Measurements from ENCODE around the gene IGFLR1. TPM values are rescaled to one million over a fixed set of nuclear protein-coding genes. Genes with fewer than 3 reads are reported as not detected.

The IGFLR1 gene
- total and polyA plus RNA-seq, 2 of the 8 experiments (the other 6 are each of a cell fraction or from before 2014, with no cell fraction given), result 8.4 to 28.9 TPM

DNA sequence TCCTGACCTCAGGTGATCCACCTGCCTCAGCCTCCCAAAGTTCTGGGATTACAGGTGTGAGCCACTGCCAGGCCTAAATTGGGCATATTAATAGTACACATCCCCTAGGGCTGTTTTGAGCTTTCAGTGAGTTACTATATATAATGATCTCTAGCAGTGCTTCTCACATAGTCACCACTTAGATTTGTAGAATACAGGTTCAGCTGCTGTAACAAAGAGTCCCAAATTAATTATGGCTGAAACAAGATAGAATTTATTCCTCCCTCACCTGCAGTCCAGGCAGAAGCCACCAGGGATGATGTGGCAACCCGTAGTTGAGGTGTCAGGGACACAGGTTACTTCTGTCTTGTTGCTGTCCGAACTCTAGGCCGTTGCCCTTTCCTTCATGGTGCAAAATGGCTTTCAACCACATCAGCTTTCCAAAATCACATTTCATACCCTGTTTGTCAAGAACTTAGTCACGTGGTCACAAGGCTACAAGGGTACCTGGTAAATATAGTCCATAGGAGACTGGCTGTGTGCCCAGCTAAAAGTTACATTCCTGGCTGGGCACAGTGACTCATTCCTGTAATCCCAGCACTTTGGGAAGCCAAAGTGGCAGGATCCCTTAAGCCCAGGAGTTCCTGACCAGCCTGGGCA is 18.6 kb upstream of the IGFLR1 start (continued):
- TF ChIP-seq, protein P1, sequence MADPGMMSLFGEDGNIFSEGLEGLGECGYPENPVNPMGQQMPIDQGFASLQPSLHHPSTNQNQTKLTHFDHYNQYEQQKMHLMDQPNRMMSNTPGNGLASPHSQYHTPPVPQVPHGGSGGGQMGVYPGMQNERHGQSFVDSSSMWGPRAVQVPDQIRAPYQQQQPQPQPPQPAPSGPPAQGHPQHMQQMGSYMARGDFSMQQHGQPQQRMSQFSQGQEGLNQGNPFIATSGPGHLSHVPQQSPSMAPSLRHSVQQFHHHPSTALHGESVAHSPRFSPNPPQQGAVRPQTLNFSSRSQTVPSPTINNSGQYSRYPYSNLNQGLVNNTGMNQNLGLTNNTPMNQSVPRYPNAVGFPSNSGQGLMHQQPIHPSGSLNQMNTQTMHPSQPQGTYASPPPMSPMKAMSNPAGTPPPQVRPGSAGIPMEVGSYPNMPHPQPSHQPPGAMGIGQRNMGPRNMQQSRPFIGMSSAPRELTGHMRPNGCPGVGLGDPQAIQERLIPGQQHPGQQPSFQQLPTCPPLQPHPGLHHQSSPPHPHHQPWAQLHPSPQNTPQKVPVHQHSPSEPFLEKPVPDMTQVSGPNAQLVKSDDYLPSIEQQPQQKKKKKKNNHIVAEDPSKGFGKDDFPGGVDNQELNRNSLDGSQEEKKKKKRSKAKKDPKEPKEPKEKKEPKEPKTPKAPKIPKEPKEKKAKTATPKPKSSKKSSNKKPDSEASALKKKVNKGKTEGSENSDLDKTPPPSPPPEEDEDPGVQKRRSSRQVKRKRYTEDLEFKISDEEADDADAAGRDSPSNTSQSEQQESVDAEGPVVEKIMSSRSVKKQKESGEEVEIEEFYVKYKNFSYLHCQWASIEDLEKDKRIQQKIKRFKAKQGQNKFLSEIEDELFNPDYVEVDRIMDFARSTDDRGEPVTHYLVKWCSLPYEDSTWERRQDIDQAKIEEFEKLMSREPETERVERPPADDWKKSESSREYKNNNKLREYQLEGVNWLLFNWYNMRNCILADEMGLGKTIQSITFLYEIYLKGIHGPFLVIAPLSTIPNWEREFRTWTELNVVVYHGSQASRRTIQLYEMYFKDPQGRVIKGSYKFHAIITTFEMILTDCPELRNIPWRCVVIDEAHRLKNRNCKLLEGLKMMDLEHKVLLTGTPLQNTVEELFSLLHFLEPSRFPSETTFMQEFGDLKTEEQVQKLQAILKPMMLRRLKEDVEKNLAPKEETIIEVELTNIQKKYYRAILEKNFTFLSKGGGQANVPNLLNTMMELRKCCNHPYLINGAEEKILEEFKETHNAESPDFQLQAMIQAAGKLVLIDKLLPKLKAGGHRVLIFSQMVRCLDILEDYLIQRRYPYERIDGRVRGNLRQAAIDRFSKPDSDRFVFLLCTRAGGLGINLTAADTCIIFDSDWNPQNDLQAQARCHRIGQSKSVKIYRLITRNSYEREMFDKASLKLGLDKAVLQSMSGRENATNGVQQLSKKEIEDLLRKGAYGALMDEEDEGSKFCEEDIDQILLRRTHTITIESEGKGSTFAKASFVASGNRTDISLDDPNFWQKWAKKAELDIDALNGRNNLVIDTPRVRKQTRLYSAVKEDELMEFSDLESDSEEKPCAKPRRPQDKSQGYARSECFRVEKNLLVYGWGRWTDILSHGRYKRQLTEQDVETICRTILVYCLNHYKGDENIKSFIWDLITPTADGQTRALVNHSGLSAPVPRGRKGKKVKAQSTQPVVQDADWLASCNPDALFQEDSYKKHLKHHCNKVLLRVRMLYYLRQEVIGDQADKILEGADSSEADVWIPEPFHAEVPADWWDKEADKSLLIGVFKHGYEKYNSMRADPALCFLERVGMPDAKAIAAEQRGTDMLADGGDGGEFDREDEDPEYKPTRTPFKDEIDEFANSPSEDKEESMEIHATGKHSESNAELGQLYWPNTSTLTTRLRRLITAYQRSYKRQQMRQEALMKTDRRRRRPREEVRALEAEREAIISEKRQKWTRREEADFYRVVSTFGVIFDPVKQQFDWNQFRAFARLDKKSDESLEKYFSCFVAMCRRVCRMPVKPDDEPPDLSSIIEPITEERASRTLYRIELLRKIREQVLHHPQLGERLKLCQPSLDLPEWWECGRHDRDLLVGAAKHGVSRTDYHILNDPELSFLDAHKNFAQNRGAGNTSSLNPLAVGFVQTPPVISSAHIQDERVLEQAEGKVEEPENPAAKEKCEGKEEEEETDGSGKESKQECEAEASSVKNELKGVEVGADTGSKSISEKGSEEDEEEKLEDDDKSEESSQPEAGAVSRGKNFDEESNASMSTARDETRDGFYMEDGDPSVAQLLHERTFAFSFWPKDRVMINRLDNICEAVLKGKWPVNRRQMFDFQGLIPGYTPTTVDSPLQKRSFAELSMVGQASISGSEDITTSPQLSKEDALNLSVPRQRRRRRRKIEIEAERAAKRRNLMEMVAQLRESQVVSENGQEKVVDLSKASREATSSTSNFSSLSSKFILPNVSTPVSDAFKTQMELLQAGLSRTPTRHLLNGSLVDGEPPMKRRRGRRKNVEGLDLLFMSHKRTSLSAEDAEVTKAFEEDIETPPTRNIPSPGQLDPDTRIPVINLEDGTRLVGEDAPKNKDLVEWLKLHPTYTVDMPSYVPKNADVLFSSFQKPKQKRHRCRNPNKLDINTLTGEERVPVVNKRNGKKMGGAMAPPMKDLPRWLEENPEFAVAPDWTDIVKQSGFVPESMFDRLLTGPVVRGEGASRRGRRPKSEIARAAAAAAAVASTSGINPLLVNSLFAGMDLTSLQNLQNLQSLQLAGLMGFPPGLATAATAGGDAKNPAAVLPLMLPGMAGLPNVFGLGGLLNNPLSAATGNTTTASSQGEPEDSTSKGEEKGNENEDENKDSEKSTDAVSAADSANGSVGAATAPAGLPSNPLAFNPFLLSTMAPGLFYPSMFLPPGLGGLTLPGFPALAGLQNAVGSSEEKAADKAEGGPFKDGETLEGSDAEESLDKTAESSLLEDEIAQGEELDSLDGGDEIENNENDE (IDR thresholded peaks at IDR 0.05; ENCODE audit: insufficient replicate concordance, low read length), result no peak
- no peak for TF ChIP-seq GTF2F1 (IDR thresholded peaks at IDR 0.05; ENCODE audit: borderline replicate concordance, low read depth, low read length)
- TF ChIP-seq SP2 (IDR thresholded peaks at IDR 0.05; ENCODE audit: low read length), result no peak
- no peak for TF ChIP-seq RAD21 (IDR thresholded peaks at IDR 0.05 in 1 of 2, conservative IDR thresholded peaks at IDR 0.05 in 1 of 2; ENCODE audit: low read depth in 2 of 2, low read length in 2 of 2)

Measured in H1 (cell line).